ENCODE data around the gene OSBPL2. TPM values are rescaled to one million over a fixed set of nuclear protein-coding genes. Genes with fewer than 3 reads are reported as not detected.

The OSBPL2 gene
- total and polyA plus RNA-seq, 7 donors, result 9.6 to 30.9 (median 22.8) TPM

GRCh38 chr20:62312662-62312977 is 74.3 kb downstream of the OSBPL2 start:
- intact Hi-C loops (cut with DNase I), result no loop called here
- WGBS, 3 donors, result 85 to 93% (median 93%) methylated on average over 16 of the region's 16 CpGs
- no peak overlapping the region for H3K27ac ChIP-seq
- ATAC-seq, result no peak
- peaks cover 11% of the 10 kb centered on the region for H3K4me1 ChIP-seq
- peaks cover 0 to 86% of the 10 kb centered on the region in 2 donors for H3K36me3 ChIP-seq (ENCODE audit: insufficient read depth in 1 of 2, low read depth in 1 of 2)
- H3K9me3 ChIP-seq, result no peaks in the 10 kb centered on the region
- H3K27me3 ChIP-seq (ENCODE audit: insufficient read depth in 3 of 3, low read length in 2 of 3), result no peaks in the 10 kb centered on the region
- no peak for DNase-seq
- no peak overlapping the region for H3K4me3 ChIP-seq
- no peak for TF ChIP-seq CTCF (IDR thresholded peaks at IDR 0.05)

GRCh38 chr20:62313021-62313420 is 74.7 kb downstream of the OSBPL2 start:
- no peak for ATAC-seq
- Histone ChIP-seq H3K4me3 (no peak overlapping the region), H3K27ac (no peak overlapping the region), H3K27me3 (ENCODE audit: insufficient read depth in 3 of 3, low read length in 2 of 3) (no peaks in the 10 kb centered on the region), H3K36me3 (ENCODE audit: insufficient read depth in 1 of 2, low read depth in 1 of 2) (peaks cover 0 to 83% of the 10 kb centered on the region in 2 donors), H3K9me3 (no peaks in the 10 kb centered on the region), H3K4me1 (peaks cover 7% of the 10 kb centered on the region)
- intact Hi-C loops (cut with DNase I), result no loop called here
- no peak for DNase-seq
- 88 to 93% (median 92%) methylated on average over 17 to 26 of the region's 26 CpGs for WGBS, 3 donors
- no peak for TF ChIP-seq CTCF (IDR thresholded peaks at IDR 0.05)

- TF ChIP-seq CTCF (IDR thresholded peaks at IDR 0.05), result no peak
- Histone ChIP-seq H3K27me3 (ENCODE audit: insufficient read depth in 3 of 3, low read length in 2 of 3) (no peaks in the 10 kb centered on the region), H3K36me3 (ENCODE audit: insufficient read depth in 1 of 2, low read depth in 1 of 2) (peaks cover 0 to 76% of the 10 kb centered on the region in 2 donors), H3K9me3 (no peaks in the 10 kb centered on the region), H3K4me1 (peaks cover under 1% of the 10 kb centered on the region), H3K27ac (no peak overlapping the region), H3K4me3 (no peak overlapping the region)
- 92 to 95% (median 93%) methylated on average over 45 to 55 of the region's 55 CpGs for WGBS, 3 donors
- ATAC-seq (no peak), DNase-seq (no peak)
- intact Hi-C loops (cut with DNase I), result no loop called here
Observed at GRCh38 chr20:62313460-62314338, 75.4 kb downstream of the OSBPL2 start.

GRCh38 chr20:62314339-62314638 is 76.0 kb downstream of the OSBPL2 start:
- no peak for TF ChIP-seq CTCF (IDR thresholded peaks at IDR 0.05)
- Histone ChIP-seq H3K4me1 (no peaks in the 10 kb centered on the region), H3K36me3 (ENCODE audit: insufficient read depth in 1 of 2, low read depth in 1 of 2) (peaks cover 0 to 73% of the 10 kb centered on the region in 2 donors), H3K4me3 (no peak overlapping the region), H3K27me3 (ENCODE audit: insufficient read depth in 3 of 3, low read length in 2 of 3) (no peaks in the 10 kb centered on the region), H3K9me3 (no peaks in the 10 kb centered on the region), H3K27ac (no peak overlapping the region)
- WGBS, 3 donors, result 91 to 96% (median 92%) methylated on average over 12 of the region's 12 CpGs
- no peak for DNase-seq
- intact Hi-C loops (cut with DNase I), result no loop called here
- no peak for ATAC-seq

All from psoas muscle (tissue), 8 donors.